Skeletal muscle cell (primary cell): ENCODE measurements around the gene TMEM131L.
"Not testable (repeated sequence)": the region's sequence is repeated elsewhere in the genome, so short reads cannot be mapped to it uniquely, and the experiment has no call there.

Source experiments
- DNase-seq: peaks from one replicate; pipeline ENCODE4 v3.0.0-alpha.2; 2010; ENCODE audit warnings: low read depth
- H3K4me3 ChIP-seq: 2 replicates; pipeline ENCODE4 v1.5.1; 2011; ENCODE audit warnings: low read depth, mild to moderate bottlenecking, control low read depth, low read length, moderate library complexity

Gene TMEM131L

DNA sequence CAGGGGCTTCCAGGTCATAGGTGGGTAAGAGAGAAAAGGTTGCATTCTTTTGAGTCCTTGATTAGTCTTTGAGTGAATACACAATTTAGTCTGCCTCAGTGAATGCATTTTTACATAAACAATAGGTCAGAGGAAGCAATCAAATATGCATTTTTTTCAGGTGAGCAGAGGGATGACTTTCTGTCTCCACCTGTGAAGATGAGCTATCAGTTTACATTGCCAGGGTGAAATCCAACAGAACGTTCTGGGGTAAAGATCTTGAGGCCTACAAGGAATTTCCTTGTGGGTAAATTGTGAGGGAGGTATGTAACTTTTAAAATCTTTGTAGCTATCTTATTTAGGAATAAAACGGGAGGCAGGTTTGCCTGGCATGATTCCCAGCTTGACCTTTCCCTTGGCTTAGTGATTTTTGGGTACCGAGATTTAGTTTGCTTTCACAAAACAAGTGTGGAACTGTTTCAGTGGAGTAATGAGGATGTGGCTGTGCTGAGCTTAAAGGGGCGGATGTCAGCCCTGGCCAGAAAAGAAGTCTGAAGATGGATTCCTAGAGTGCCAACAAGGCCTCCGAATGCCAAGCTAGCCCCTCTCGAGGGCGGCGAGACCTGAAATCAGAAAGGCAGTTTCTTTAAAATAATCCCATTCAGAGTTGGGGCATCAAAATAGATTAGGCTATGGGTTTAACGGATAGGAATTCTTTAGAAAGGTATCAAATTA, 29.5 kb downstream of the TMEM131L start:
- H3K4me3 ChIP-seq = no peak overlapping the region
- DNase-seq = no peak

GRCh38 chr4:153497091-153497531, 31.0 kb downstream of the TMEM131L start:
- no peak for DNase-seq
- no peak overlapping the region for H3K4me3 ChIP-seq

DNA sequence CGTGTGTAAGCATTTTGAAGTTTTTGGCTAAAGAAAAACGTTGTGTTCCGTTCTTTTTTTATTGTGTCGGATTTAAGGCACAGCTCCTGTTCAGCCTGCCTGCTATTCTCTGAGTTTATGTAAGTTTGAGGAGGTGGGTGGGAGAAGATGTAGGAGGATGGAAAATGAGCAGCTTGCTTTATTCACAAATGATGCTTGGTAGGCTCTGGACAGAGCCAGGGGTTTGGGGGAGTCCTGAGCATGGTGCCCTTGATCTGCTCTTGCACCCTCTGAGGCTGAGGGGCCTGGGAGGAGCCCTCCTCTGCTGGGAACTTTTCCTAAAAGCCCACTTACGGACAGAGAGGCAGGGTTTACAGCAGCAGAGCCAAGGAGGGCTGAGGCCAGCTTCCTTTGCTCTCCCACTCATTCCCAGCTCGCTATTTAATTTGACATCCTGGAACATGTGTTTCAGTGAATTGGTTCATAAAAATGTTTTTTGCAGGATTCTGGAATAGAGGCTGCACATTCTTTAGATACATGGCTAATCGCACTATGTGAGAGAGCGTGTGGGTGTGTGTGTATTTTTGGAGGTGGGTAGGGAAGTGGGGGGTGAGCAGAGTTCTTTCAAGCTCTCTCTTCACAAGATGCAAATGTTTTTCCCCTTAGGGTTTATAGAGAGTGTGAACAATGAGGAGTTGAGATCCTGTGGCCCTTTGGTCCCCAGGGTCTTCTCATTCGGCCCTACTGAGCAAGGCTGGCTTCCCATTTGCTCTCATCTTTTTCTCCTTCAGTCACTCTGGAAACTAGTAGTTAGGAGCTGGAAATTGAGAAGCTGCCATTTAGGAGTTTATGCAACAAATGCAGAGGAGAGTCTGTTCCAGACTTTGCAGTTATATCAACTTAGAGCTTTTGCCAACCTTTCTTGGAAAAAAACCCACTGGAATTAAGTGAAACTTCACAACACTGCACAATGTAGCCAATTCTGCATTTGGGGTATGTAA, 32.1 kb downstream of the TMEM131L start:
- no peak overlapping the region for H3K4me3 ChIP-seq
- DNase-seq = peak; percentile 67

- DNase-seq = no peak
- no peak overlapping the region for H3K4me3 ChIP-seq
These were observed 32.8 kb downstream of the TMEM131L start for GRCh38 chr4:153499005-153499404.

DNA sequence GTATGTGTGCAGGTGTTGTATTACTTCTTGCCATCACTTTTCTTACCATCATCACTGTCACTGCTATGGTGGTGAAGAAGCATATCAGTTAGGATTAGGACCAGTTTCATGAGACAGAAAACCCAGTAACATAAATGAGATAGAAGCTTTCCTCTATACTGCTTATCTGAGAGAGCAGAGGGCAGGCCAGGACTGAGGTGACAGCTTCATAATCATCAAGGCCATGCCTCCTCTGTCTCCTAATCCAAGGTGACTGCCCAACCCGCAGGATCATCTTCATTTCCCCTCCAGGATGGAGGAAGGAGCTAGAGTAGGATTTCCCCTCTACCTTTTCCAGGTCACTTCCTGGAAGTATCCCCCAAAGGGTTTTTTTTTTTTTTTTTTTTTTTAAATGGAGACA, 35.4 kb downstream of the TMEM131L start:
- no peak overlapping the region for H3K4me3 ChIP-seq
- DNase-seq = no peak

DNA sequence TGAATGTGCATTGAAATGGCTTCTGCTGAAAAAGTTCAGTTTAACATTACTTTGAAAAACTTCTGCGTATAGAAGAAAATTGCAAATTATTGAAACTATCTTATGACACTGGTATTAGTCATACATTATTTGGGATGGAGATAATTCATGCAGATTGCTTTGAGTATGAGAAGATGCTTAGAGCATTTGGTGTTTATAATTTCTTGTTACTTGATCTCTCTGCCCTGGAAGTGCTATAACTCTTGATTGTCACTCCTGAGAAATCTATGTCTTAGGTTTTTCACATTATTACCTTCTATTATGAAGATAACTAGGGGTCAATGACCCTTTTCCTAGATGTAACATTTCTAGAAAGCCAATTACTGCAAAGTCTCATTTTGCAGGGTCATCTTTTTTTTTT, 36.4 kb downstream of the TMEM131L start:
- no peak overlapping the region for H3K4me3 ChIP-seq
- DNase-seq = no peak

GRCh38 chr4:153506341-153507309, 40.5 kb downstream of the TMEM131L start:
- no peak overlapping the region for H3K4me3 ChIP-seq
- no peak for DNase-seq

GRCh38 chr4:153507310-153508073, 41.3 kb downstream of the TMEM131L start:
- no peak for DNase-seq
- no peak overlapping the region for H3K4me3 ChIP-seq

DNA sequence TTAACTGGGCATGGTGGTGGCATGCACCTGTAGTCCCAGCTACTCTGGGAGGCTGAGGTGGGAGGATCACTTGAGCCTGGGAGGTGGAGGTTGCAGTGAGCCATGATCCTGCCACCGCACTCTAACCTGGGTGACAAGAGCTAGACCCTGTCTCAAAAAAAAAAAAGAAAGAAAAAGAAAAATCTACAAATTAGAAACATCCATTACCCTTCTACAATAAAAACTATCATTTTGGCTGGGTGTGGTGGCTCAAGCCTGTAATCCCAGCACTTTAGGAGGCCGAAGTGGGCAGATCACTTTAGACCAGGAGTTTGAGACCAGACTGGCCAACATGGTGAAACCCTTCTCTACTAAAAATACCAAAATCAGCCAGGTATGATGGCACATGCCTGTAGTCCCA, 43.1 kb downstream of the TMEM131L start:
- not testable (repeated sequence) for H3K4me3 ChIP-seq, DNase-seq

DNA sequence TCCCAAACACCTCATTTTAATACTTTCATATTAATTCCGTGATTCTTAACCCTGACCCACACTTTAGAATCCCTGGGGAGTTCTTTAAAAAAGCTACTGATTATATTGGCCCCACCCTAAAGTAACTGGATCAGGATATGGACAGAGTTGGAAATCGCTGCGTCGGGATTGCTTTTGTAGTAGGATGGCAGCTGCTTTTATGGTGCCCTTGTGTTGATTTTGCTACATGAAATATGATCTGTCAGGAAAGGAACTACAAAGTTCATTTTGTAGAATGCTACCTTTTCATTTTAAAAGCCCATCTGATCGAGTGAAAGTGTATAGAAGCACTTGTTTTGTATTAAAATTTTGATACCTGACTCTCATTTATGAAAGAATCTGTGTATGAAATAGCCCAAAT, 43.6 kb downstream of the TMEM131L start:
- no peak overlapping the region for H3K4me3 ChIP-seq
- DNase-seq = no peak

GRCh38 chr4:153510252-153511001, 44.3 kb downstream of the TMEM131L start:
- no peak overlapping the region for H3K4me3 ChIP-seq
- no peak for DNase-seq

DNA sequence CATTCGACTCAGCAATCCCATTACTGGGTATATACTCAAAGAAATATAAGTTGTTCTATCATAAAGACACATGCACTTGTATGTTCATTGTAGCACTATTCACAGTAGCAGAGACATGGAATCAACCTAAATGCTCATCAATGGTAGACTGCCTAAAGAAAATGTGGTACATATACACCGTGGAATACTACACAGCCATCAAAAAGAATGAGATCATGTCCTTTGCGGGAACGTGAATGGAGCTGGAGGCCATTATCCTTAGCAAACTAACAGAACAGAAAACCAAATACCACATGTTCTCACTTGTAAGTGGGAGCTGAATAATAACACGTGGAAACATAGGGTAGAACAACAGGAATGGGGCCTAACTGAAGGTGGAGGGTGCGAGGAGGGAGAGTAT, 44.9 kb downstream of the TMEM131L start:
- H3K4me3 ChIP-seq = no peak overlapping the region
- DNase-seq = no peak

GRCh38 chr4:153512162-153512852, 46.1 kb downstream of the TMEM131L start:
- DNase-seq = no peak
- no peak overlapping the region for H3K4me3 ChIP-seq

DNA sequence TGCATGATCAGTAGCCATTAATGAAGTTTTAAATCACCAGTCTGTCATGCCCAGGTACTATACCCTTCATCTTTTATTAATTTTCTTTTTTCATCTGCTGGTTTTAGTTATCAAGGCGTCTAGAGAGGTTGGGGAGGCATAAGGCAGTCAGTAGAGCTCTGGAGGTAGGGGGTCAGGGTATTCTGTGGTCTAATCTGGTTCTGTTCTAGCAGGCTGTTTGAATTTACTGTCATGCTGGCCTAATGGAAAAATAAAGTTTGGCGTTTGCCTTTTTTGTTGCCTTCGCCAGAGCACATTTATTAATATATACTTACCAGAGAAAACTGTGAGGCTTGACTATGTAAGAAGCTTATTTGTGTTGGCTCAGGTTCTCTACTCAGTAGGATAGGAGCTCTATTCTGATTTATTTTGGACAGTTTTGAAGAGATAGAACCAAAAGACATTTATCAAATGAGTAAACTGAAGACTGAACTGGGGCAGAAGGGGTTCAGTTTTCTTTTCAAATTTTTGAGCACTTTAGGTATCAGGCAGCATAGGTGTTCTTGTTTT, 46.9 kb downstream of the TMEM131L start:
- H3K4me3 ChIP-seq = no peak overlapping the region
- DNase-seq = no peak

GRCh38 chr4:153513596-153513995, 47.4 kb downstream of the TMEM131L start:
- DNase-seq = peak; percentile 16

GRCh38 chr4:153514001-153514526, 47.9 kb downstream of the TMEM131L start:
- H3K4me3 ChIP-seq = no peak overlapping the region
- peak; percentile 72 for DNase-seq

More at GRCh38 chr4:153513596-153513995, 47.4 kb downstream of the TMEM131L start:
- no peak overlapping the region for H3K4me3 ChIP-seq
